CD14-positive monocyte (primary cell): ENCODE data around the gene ACTA2. TPM values are rescaled to one million over a fixed set of nuclear protein-coding genes. Genes with fewer than 3 reads are reported as not detected.
A peak's percentile ranks its signal among the peaks of the same experiment; 100 is the strongest.

ENCODE experiments used
- DNase-seq, 3 donors: peaks; one replicate each; pipeline ENCODE4 v3.0.0-alpha.2; 2011 to 2022
- H2AFZ ChIP-seq: 2 replicates; pipeline ENCODE4 v1.6.0; 2012; ENCODE audit warnings: mild to moderate bottlenecking, low read depth, low read length, inconsistent platforms; ENCODE audit not compliant: insufficient read depth, poor library complexity, severe bottlenecking
- H3K27ac ChIP-seq, 2 donors: 1 replicate in 1 of 2; 2 replicates in 1 of 2; pipeline ENCODE4 v1.5.1; 2012 to 2013; ENCODE audit warnings: low read length in 2 of 2, control low read depth in 1 of 2, inconsistent platforms in 1 of 2, low read depth in 1 of 2, mild to moderate bottlenecking in 1 of 2
- H3K27me3 ChIP-seq, 2 donors: one replicate each; pipeline versions ENCODE4 v1.6.0 to v1.6.1; 2011 to 2013; ENCODE audit warnings: low read length in 2 of 2; ENCODE audit not compliant: control insufficient read depth in 2 of 2, insufficient read depth in 2 of 2
- H3K36me3 ChIP-seq, 2 donors: replicated peaks in 1 of 2; 1 replicate in 1 of 2; 2 replicates in 1 of 2; pipeline versions ENCODE4 v1.5.1 to v1.6.1; 2012 to 2013; ENCODE audit warnings: low read length in 2 of 2, control low read depth in 1 of 2, inconsistent platforms in 1 of 2, mild to moderate bottlenecking in 1 of 2; ENCODE audit not compliant: insufficient read depth in 2 of 2, control insufficient read depth in 1 of 2
- H3K4me1 ChIP-seq, 2 donors: 1 replicate in 1 of 2; 2 replicates in 1 of 2; pipeline versions ENCODE4 v1.5.1 to v1.6.1; 2012 to 2013; ENCODE audit warnings: low read length in 2 of 2, control low read depth in 1 of 2, inconsistent platforms in 1 of 2, mild to moderate bottlenecking in 1 of 2, moderate library complexity in 1 of 2; ENCODE audit not compliant: insufficient read depth in 2 of 2, control insufficient read depth in 1 of 2
- H3K4me2 ChIP-seq: replicated peaks from 2 replicates; pipeline ENCODE3; 2012; ENCODE audit warnings: low read length, moderate library complexity, mild to moderate bottlenecking; ENCODE audit not compliant: poor library complexity, severe bottlenecking; ENCODE audit errors: extremely low read depth
- H3K4me3 ChIP-seq, 3 experiments: fragments of 200-600 bp in 1 of 3; sonication (generic) in 1 of 3; replicated peaks in 1 of 3; 1 replicate in 2 of 3; 2 replicates in 1 of 3; pipeline ENCODE4 v1.5.1; 2011 to 2013; ENCODE audit warnings: low read length in 3 of 3, mild to moderate bottlenecking in 3 of 3, control low read depth in 2 of 3, low read depth in 2 of 3, inconsistent platforms in 1 of 3, moderate library complexity in 1 of 3
- H3K79me2 ChIP-seq: 2 replicates; pipeline ENCODE4 v1.6.0; 2012; ENCODE audit warnings: mild to moderate bottlenecking, control low read depth, inconsistent platforms, low read length, moderate library complexity; ENCODE audit not compliant: insufficient read depth
- H3K9ac ChIP-seq: 2 replicates; pipeline ENCODE4 v1.6.0; 2017; ENCODE audit warnings: low read length, mild to moderate bottlenecking; ENCODE audit not compliant: insufficient read depth, poor library complexity, severe bottlenecking
- H3K9me3 ChIP-seq, 2 donors: replicated peaks in 1 of 2; 1 replicate in 1 of 2; 2 replicates in 1 of 2; pipeline versions ENCODE4 v1.5.1 to v1.6.1; 2012 to 2013; ENCODE audit warnings: low read length in 2 of 2, control low read depth in 1 of 2; ENCODE audit not compliant: control insufficient read depth in 1 of 2, insufficient read depth in 1 of 2
- H4K20me1 ChIP-seq: 2 replicates; pipeline ENCODE4 v1.6.0; 2012; ENCODE audit warnings: mild to moderate bottlenecking, low read length, control low read depth, moderate library complexity; ENCODE audit not compliant: insufficient read depth
- H3K27ac Mint-ChIP-seq, 7 donors: one replicate each; pipeline ENCODE4 v1.8.0; 2020; ENCODE audit warnings: mild to moderate bottlenecking in 7 of 7, mixed read lengths in 7 of 7, moderate library complexity in 6 of 7, inconsistent platforms in 2 of 7
- H3K27me3 Mint-ChIP-seq, 3 donors: one replicate each; pipeline ENCODE4 v1.8.0; 2021 to 2022; ENCODE audit warnings: low read depth in 3 of 3, mild to moderate bottlenecking in 3 of 3, mixed read lengths in 3 of 3, moderate library complexity in 3 of 3, inconsistent platforms in 1 of 3
- H3K36me3 Mint-ChIP-seq, 2 donors: one replicate each; pipeline ENCODE4 v1.8.0; 2020; ENCODE audit warnings: mixed read lengths in 2 of 2, inconsistent platforms in 1 of 2, mild to moderate bottlenecking in 1 of 2
- H3K4me1 Mint-ChIP-seq: one replicate; pipeline ENCODE4 v1.8.0; 2020; ENCODE audit warnings: mild to moderate bottlenecking, mixed read lengths
- H3K4me3 Mint-ChIP-seq, 2 donors: one replicate each; pipeline ENCODE4 v1.8.0; 2020; ENCODE audit warnings: mild to moderate bottlenecking in 2 of 2, mixed read lengths in 2 of 2, moderate library complexity in 1 of 2
- H3K9me3 Mint-ChIP-seq, 7 donors: one replicate each; pipeline ENCODE4 v1.8.0; 2020 to 2022; ENCODE audit warnings: mixed read lengths in 7 of 7, mild to moderate bottlenecking in 6 of 7, moderate library complexity in 6 of 7, inconsistent platforms in 2 of 7
- CTCF ChIP-seq: fragments of 200-600 bp; IDR thresholded peaks from one replicate; pipeline ENCODE4 v1.8.0; 2022; ENCODE audit warnings: antibody characterized with exemption, mild to moderate bottlenecking
- WGBS: methylation state at CpG from one replicate; pipeline ENCODE4 v1.1.5; 2013; ENCODE audit warnings: missing lambda C conversion rate; ENCODE audit not compliant: insufficient coverage; 5-methylcytosine and 5-hydroxymethylcytosine counted together
- intact Hi-C, 2 donors: fragments of 100-400 bp; cut with micrococcal nuclease; formaldehyde crosslinking; loops; one replicate each; pipeline versions ENCODE4 v1.15.0 to v1.15.1; 2023
- polyA plus RNA-seq, 3 donors: library from polyadenylated mRNA; depleted of rRNA in 1 of 3; unstranded in 2 of 3; stranded (reverse) in 1 of 3; fragments of 300-500 nt in 2 of 3; fragments of >200 nt in 1 of 3; fragmentation: Illumina TruSeq in 2 of 3; gene quantifications; 1 replicate in 2 of 3; 2 replicates in 1 of 3; pipeline ENCODE4 v1.2.3, GENCODE V29; 2012 to 2021

The ACTA2 gene
- polyA plus RNA-seq, 3 donors = 4.4 to 12.3 (median 6.8) TPM

- DNase-seq = no peak
- Histone ChIP-seq H3K79me2 (peaks cover 11% of the 10 kb centered on the region), H3K9ac (no peak overlapping the region), H3K27ac (peak overlapping the region in 1 of 2 donors; percentile 6), H3K4me1 (peaks cover 37 to 46% of the 10 kb centered on the region in 2 donors), H3K36me3 (no peaks in the 10 kb centered on the region), H3K4me3 (no peak overlapping the region), H3K27me3 (no peaks in the 10 kb centered on the region), H3K4me2 (peak overlapping the region; percentile 5), H4K20me1 (no peaks in the 10 kb centered on the region), H3K9me3 (no peaks in the 10 kb centered on the region), H2AFZ (no peak overlapping the region)
- TF ChIP-seq CTCF = peak; percentile 56
- intact Hi-C loops = no loop called here
- Mint-ChIP-seq H3K27me3 (peaks cover 0 to 7% (median 0%) of the 10 kb centered on the region in 3 donors), H3K27ac (peak overlapping the region in 5 of 7 donors; percentile 2 to 82 (median 41)), H3K9me3 (peaks cover 3 to 5% (median 4%) of the 10 kb centered on the region in 7 donors), H3K36me3 (peaks cover 3 to 7% of the 10 kb centered on the region in 2 donors), H3K4me1 (peaks cover 46% of the 10 kb centered on the region), H3K4me3 (no peak overlapping the region)
Observed at GRCh38 chr10:88987243-88987725, 34.7 kb upstream of the ACTA2 start.

DNA sequence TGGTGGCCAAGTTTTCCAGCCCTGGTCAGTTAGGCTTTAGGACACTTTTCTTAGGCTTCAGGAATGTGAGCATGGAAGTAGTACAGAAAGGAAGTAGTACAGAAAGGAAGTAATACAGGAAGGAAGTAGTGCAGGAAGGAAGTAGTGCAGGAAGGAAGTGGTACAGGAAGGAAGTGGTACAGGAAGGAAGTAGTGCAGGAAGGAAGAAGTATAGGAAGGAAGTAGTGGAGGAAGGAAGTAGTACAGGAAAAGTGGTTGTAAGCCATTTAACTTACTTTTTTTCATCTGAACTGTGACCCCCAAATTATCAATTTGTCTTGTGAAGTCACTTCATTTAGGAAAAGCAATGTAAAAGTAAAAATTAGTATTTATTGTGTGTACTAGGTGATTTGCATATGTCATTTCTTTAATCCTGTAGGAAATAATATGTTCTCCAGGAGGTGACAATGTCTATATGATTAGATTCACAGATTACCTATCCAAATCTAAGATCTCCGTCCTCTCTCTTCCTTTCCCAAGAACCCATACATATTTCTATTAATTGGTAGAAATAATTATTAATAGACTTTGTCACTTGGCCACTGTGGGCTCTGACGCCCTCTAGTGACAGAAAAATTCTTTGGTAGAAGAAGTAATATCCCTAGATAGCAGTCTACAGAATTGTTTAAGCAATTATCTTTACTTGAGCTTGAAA is 34.1 kb upstream of the ACTA2 start:
- WGBS = no CpG with 5 or more reads among the region's 2 CpGs
- Mint-ChIP-seq H3K27me3 (peaks cover 0 to 7% (median 0%) of the 10 kb centered on the region in 3 donors), H3K4me1 (peaks cover 41% of the 10 kb centered on the region), H3K27ac (peak overlapping the region in 3 of 7 donors; percentile 49 to 55 (median 50)), H3K36me3 (peaks cover 5 to 9% of the 10 kb centered on the region in 2 donors), H3K9me3 (peaks cover 3 to 5% (median 4%) of the 10 kb centered on the region in 7 donors), H3K4me3 (no peak overlapping the region)
- no peak overlapping the region for H2AFZ ChIP-seq
- peak in 2 of 3 donors; percentile 52 to 63 for DNase-seq
- H3K9me3 ChIP-seq = no peaks in the 10 kb centered on the region
- intact Hi-C loops = no loop called here
- H3K27me3 ChIP-seq = no peaks in the 10 kb centered on the region
- no peaks in the 10 kb centered on the region for H3K36me3 ChIP-seq
- H3K4me1 ChIP-seq = peaks cover 31 to 40% of the 10 kb centered on the region in 2 donors
- no peak overlapping the region for H3K4me3 ChIP-seq
- H3K4me2 ChIP-seq = no peak overlapping the region
- no peak overlapping the region for H3K9ac ChIP-seq
- H3K79me2 ChIP-seq = peaks cover 5% of the 10 kb centered on the region
- H4K20me1 ChIP-seq = no peaks in the 10 kb centered on the region
- peak; percentile 81 for TF ChIP-seq CTCF
- H3K27ac ChIP-seq = no peak overlapping the region
